K562 (cell line): ENCODE results near the gene SLC1A4. TPM values are rescaled to one million over a fixed set of nuclear protein-coding genes. Genes with fewer than 3 reads are reported as not detected.

Experiments used
- ATAC-seq: fragments of 200-7000 bp; cut with Tn5 transposase; 3 replicates; pipeline ENCODE4 v1.9.1; 2020; ENCODE audit warnings: moderate library complexity
- BruUV-seq: library from RNA; stranded (reverse); fragments of 400-500 nt; replicated peaks from 2 replicates; lab custom pipeline; 2021; lab: Mats Ljungman, UMichigan
- CTCF ChIA-PET: fragments of 300-600 bp; formaldehyde crosslinking; extraction: SDS; loops from one replicate; lab custom pipeline; 2021; ENCODE audit warnings: low intra/inter-chr PET ratio; lab: Yijun Ruan, JAX
- POLR2A ChIA-PET: fragments of 300-600, 350-650 bp; sonication (Branson Sonifier 250); formaldehyde crosslinking; extraction: SDS; loops from one replicate; lab custom pipeline; 2021; ENCODE audit warnings: antibody characterized with exemption, inconsistent platforms; lab: Yijun Ruan, JAX
- DNase-seq, 4 experiments: peaks; one replicate each; pipeline versions ENCODE4 v3.0.0 to v3.0.0-alpha.2; 2011 to 2018; ENCODE audit warnings: low spot score in 3 of 4, mixed read lengths in 3 of 4; ENCODE audit errors: extremely low read depth in 1 of 4
- FAIRE-seq: peaks from 2 replicates; lab custom pipeline; 2011; peaks lifted over from hg19 to GRCh38; lab: Jason Lieb, UNC
- H2AFZ ChIP-seq: 2 replicates; pipeline ENCODE4 v1.6.0; 2011; ENCODE audit warnings: low read depth, low read length, control low read depth, inconsistent platforms
- H3K27ac ChIP-seq: fragments of 200-600 bp; 3 replicates; pipeline ENCODE4 v1.8.0; 2011; ENCODE audit warnings: low read depth, mild to moderate bottlenecking, control low read depth, inconsistent platforms, low read length, moderate library complexity, mixed read lengths; ENCODE audit errors: extremely low read depth
- H3K27me3 ChIP-seq, 2 experiments: fragments of 300-600 bp in 1 of 2; 2 replicates in 1 of 2; 3 replicates in 1 of 2; pipeline versions ENCODE4 v1.6.0 to v1.8.0; 2011; ENCODE audit warnings: inconsistent platforms in 2 of 2, low read length in 2 of 2, mild to moderate bottlenecking in 1 of 2, mixed read lengths in 1 of 2, moderate library complexity in 1 of 2; ENCODE audit not compliant: control insufficient read depth in 2 of 2, insufficient read depth in 2 of 2
- H3K36me3 ChIP-seq: fragments of 300-600 bp; 3 replicates; pipeline ENCODE4 v1.8.0; 2011; ENCODE audit warnings: mild to moderate bottlenecking, low read length, inconsistent platforms; ENCODE audit not compliant: control insufficient read depth, insufficient read depth
- H3K4me1 ChIP-seq, 2 experiments: fragments of 200-600 bp in 1 of 2; replicated peaks in 1 of 2; 2 replicates in 1 of 2; 3 replicates in 1 of 2; pipeline versions ENCODE4 v1.5.1 to v1.8.0; 2011; ENCODE audit warnings: inconsistent platforms in 2 of 2, low read length in 2 of 2, mild to moderate bottlenecking in 1 of 2, mixed read lengths in 1 of 2, moderate library complexity in 1 of 2; ENCODE audit not compliant: control insufficient read depth in 2 of 2, insufficient read depth in 2 of 2
- H3K4me2 ChIP-seq: 2 replicates; pipeline ENCODE4 v1.6.1; 2011; ENCODE audit warnings: low read length, control low read depth, inconsistent platforms, mixed read lengths; ENCODE audit not compliant: insufficient read depth
- H3K4me3 ChIP-seq: fragments of 200-600 bp; sonication (generic), shearing (Covaris generic); 2 replicates; pipeline ENCODE4 v1.5.1; 2016; ENCODE audit warnings: control low read depth, inconsistent platforms
- H3K79me2 ChIP-seq: fragments of 200-600 bp; 3 replicates; pipeline ENCODE4 v1.8.0; 2011; ENCODE audit warnings: low read length, inconsistent platforms; ENCODE audit not compliant: control insufficient read depth, insufficient read depth
- H3K9ac ChIP-seq, 2 experiments: 2 replicates each; pipeline versions ENCODE4 v1.6.0 to v1.6.1; 2011; ENCODE audit warnings: low read depth in 2 of 2, low read length in 2 of 2, control low read depth in 1 of 2, inconsistent platforms in 1 of 2, mild to moderate bottlenecking in 1 of 2, mixed read lengths in 1 of 2; ENCODE audit not compliant: insufficient read depth in 1 of 2
- H3K9me1 ChIP-seq: one replicate; pipeline ENCODE4 v1.6.0; 2011; ENCODE audit warnings: inconsistent platforms, mild to moderate bottlenecking, low read length, moderate library complexity; ENCODE audit not compliant: control insufficient read depth, insufficient read depth
- H3K9me3 ChIP-seq: replicated peaks from 2 replicates; pipeline ENCODE4 v1.5.1; 2011; ENCODE audit warnings: low read depth, low read length, inconsistent platforms; ENCODE audit not compliant: control insufficient read depth, insufficient read depth
- H4K20me1 ChIP-seq: replicated peaks from 2 replicates; pipeline ENCODE4 v1.6.1; 2011; ENCODE audit warnings: low read length, inconsistent platforms, mixed read lengths; ENCODE audit not compliant: control insufficient read depth, insufficient read depth
- ATF3 ChIP-seq, 2 experiments: fragments of 450-650 bp in 1 of 2; sonication (generic) in 1 of 2; formaldehyde crosslinking in 1 of 2; IDR thresholded peaks in 1 of 2; conservative IDR thresholded peaks in 1 of 2; 2 replicates each; pipeline versions ENCODE4 v1.6.1 to v1.8.1; 2016 to 2023; ENCODE audit warnings: mild to moderate bottlenecking in 2 of 2, moderate library complexity in 2 of 2, inconsistent platforms in 1 of 2, missing genetic modification reagents in 1 of 2
- FOXP4 ChIP-seq: sonication (generic); formaldehyde crosslinking; IDR thresholded peaks from 2 replicates; pipeline ENCODE4 v1.8.0; 2022; ENCODE audit warnings: mild to moderate bottlenecking, missing genetic modification reagents, borderline replicate concordance
- HOMEZ ChIP-seq: fragments of 250-450 bp; sonication (Bioruptor Pico); IDR thresholded peaks from 2 replicates; pipeline ENCODE4 v1.4.0; 2020; ENCODE audit warnings: mild to moderate bottlenecking, moderate library complexity
- L3MBTL2 ChIP-seq: fragments of 450-650 bp; IDR thresholded peaks from 2 replicates; pipeline ENCODE4 v1.6.1; 2016; ENCODE audit warnings: mild to moderate bottlenecking, moderate library complexity
- MCM2 ChIP-seq: fragments of 450-650 bp; IDR thresholded peaks from 2 replicates; pipeline ENCODE4 v1.6.1; 2017; ENCODE audit warnings: low read depth, mild to moderate bottlenecking
- MTA1 ChIP-seq: fragments of 450-650 bp; IDR thresholded peaks from 2 replicates; pipeline ENCODE4 v1.6.1; 2017; ENCODE audit warnings: borderline replicate concordance
- PTBP1 ChIP-seq: fragments of 200-400 bp; formaldehyde crosslinking; IDR thresholded peaks from 2 replicates; pipeline ENCODE4 v1.6.1; 2017; ENCODE audit warnings: low read depth, low read length
- PYGO2 ChIP-seq: fragments of 450-650 bp; IDR thresholded peaks from 2 replicates; pipeline ENCODE4 v1.6.1; 2016; ENCODE audit warnings: mild to moderate bottlenecking, missing genetic modification characterization, moderate library complexity, missing compliant biosample characterization
- SIRT6 ChIP-seq: IDR thresholded peaks from one replicate; pipeline ENCODE4 v1.6.1; 2012; ENCODE audit warnings: low read depth, mild to moderate bottlenecking, control low read depth, inconsistent platforms, low read length, moderate library complexity
- SMARCC2 ChIP-seq: fragments of 450-650 bp; IDR thresholded peaks from 2 replicates; pipeline ENCODE4 v1.6.1; 2017; ENCODE audit warnings: antibody characterized with exemption, moderate library complexity, mild to moderate bottlenecking, low read depth
- SMC3 ChIP-seq: conservative IDR thresholded peaks from 2 replicates; pipeline ENCODE4 v1.6.1; 2011; ENCODE audit warnings: low read depth, low read length, improper control_type of control experiment; ENCODE audit not compliant: insufficient read depth
- TCF15 ChIP-seq: fragments of 250-450 bp; sonication (Bioruptor Pico); IDR thresholded peaks from 2 replicates; pipeline ENCODE4 v1.8.0; 2022; ENCODE audit warnings: moderate library complexity, mild to moderate bottlenecking, inconsistent platforms
- TCF3 ChIP-seq: sonication (generic); formaldehyde crosslinking; IDR thresholded peaks from 2 replicates; pipeline ENCODE4 v1.4.0; 2020; ENCODE audit warnings: mild to moderate bottlenecking, missing genetic modification reagents
- ZNF41 ChIP-seq: fragments of 250-450 bp; sonication (Bioruptor Pico); conservative IDR thresholded peaks from 2 replicates; pipeline ENCODE4 v1.4.0; 2020; ENCODE audit warnings: mild to moderate bottlenecking
- ZNF551 ChIP-seq: fragments of 250-450 bp; sonication (Bioruptor Pico); IDR thresholded peaks from 2 replicates; pipeline ENCODE4 v1.5.0; 2021; ENCODE audit warnings: mild to moderate bottlenecking, moderate library complexity
- ZNF584 ChIP-seq: fragments of 200-800 bp; sonication (Bioruptor generic); IDR thresholded peaks from 2 replicates; pipeline ENCODE4 v1.6.1; 2016; ENCODE audit warnings: low read depth, mild to moderate bottlenecking, missing genetic modification characterization, missing compliant biosample characterization
- WGBS: fragments of 100-300 bp; shearing (Covaris generic); methylation state at CpG from one replicate; pipeline ENCODE4 v1.1.6; 2016; ENCODE audit warnings: low coverage, mixed read lengths; ENCODE audit not compliant: insufficient coverage; ENCODE audit errors: missing lambda C conversion rate; 5-methylcytosine and 5-hydroxymethylcytosine counted together
- in situ Hi-C: fragments of 300-500 bp; cut with MboI; formaldehyde crosslinking; loops from 4 replicates; pipeline ENCODE4 v1.15.0; 2018; ENCODE audit warnings: inconsistent platforms, mixed read lengths
- intact Hi-C: fragments of 100-400 bp; cut with micrococcal nuclease; formaldehyde crosslinking; loops from 2 replicates; pipeline ENCODE4 v1.14.2; 2022
- polyA plus RNA-seq, 8 experiments: library from polyadenylated mRNA; depleted of rRNA in 4 of 8; stranded (reverse) in 5 of 8; unstranded in 3 of 8; fragments of >200 nt; fragmentation: Nextera tagmentation in 2 of 8; fragmentation: Illumina TruSeq in 1 of 8; extraction: Ambion mirVana in 2 of 8; extraction: Trizol in 1 of 8; gene quantifications; 2 replicates each; pipeline versions ENCODE4 v1.2.1 to v1.2.3, GENCODE V29; 2011 to 2014; ENCODE audit warnings: inconsistent platforms in 1 of 8, missing spikeins in 1 of 8
- total RNA-seq, 7 experiments: library from RNA; depleted of rRNA in 6 of 7; stranded (reverse); fragments of >200 nt in 6 of 7; fragmentation: Illumina TruSeq in 2 of 7; extraction: Trizol in 2 of 7; gene quantifications; 2 replicates each; pipeline versions ENCODE4 v1.2.1 to v1.2.3, GENCODE V29; 2011 to 2021; ENCODE audit warnings: low replicate concordance in 1 of 7

The SLC1A4 gene
- total and polyA plus RNA-seq, 9 of the 15 experiments (the other 6 are each of a cell fraction or from before 2014, with no cell fraction given): 4.4 to 24.0 (median 10.9) TPM

GRCh38 chr2:64990876-64991275, 1.7 kb downstream of the SLC1A4 start:
- no peaks in the 10 kb centered on the region; the same call in 2 of the 3 replicates for H3K36me3 ChIP-seq
- peak overlapping the region; percentile 95 for H3K4me2 ChIP-seq
- peak overlapping the region; percentile 88 for H3K4me3 ChIP-seq
- H3K9ac ChIP-seq: peak overlapping the region; percentile 86 to 96; a peak in 3 of 4 replicates
- peaks cover 27% of the 10 kb centered on the region in 2 experiments; a peak in 4 of 5 replicates for H3K4me1 ChIP-seq
- peaks cover 31% of the 10 kb centered on the region for H3K79me2 ChIP-seq
- ChIA-PET CTCF (no interaction called here), POLR2A (interaction anchor here (0.7 to 2.0 kb wide), 7 partner anchors 11 to 243 kb away, joined by 3 to 4 read pairs (median 3); no protein-coding TSS in a partner anchor)
- in situ Hi-C loops (no loop called here), intact Hi-C loops (no loop called here)
- BruUV-seq: TSS peak; percentile 39
- DNase-seq (no peak), FAIRE-seq (no peak), ATAC-seq (no peak)
- no peaks in the 10 kb centered on the region for H3K9me3 ChIP-seq
- TF ChIP-seq SMC3: no peak
- no peak for TF ChIP-seq PTBP1
- TF ChIP-seq ZNF584 (CRISPR knock-in tag): no peak
- no peak for TF ChIP-seq TCF3 (CRISPR knock-in tag)
- no peak for TF ChIP-seq HOMEZ
- TF ChIP-seq ZNF41: no peak
- no peak for TF ChIP-seq PYGO2 (tag)
- no peak for TF ChIP-seq ATF3 (IDR thresholded peaks at IDR 0.05)
- no peak for TF ChIP-seq ATF3 (CRISPR knock-in tag; conservative IDR thresholded peaks at IDR 0.05)
- TF ChIP-seq SMARCC2: no peak
- TF ChIP-seq MTA1: no peak
- TF ChIP-seq ZNF551 (CRISPR knock-in tag): no peak
- TF ChIP-seq MCM2: no peak
- TF ChIP-seq TCF15 (CRISPR knock-in tag): no peak
- no peak for TF ChIP-seq L3MBTL2
- TF ChIP-seq FOXP4 (CRISPR knock-in tag): no peak
- TF ChIP-seq SIRT6: no peak
- 75% methylated on average over 1 of the region's 1 CpG for WGBS
- peaks cover 10% of the 10 kb centered on the region for H4K20me1 ChIP-seq
- no peaks in the 10 kb centered on the region for H3K27me3 ChIP-seq
- no peak overlapping the region for H2AFZ ChIP-seq
- H3K27ac ChIP-seq: no peak overlapping the region
- no peaks in the 10 kb centered on the region for H3K9me1 ChIP-seq
